Karpas-422 (cell line): ENCODE measurements around the gene NMT2. TPM values are rescaled to one million over a fixed set of nuclear protein-coding genes. Genes with fewer than 3 reads are reported as not detected.

Experiments
- DNase-seq: peaks from one replicate; pipeline ENCODE4 v3.0.0-alpha.2; 2015
- H2AFZ ChIP-seq: fragments of 200-600 bp; sonication (generic); 2 replicates; pipeline ENCODE4 v1.6.1; 2014; ENCODE audit warnings: antibody characterized with exemption, low read length, mixed read lengths
- H3K27ac ChIP-seq: fragments of 200-600 bp; sonication (generic); 2 replicates; pipeline ENCODE4 v1.5.1; 2014; ENCODE audit warnings: mild to moderate bottlenecking, low read length, moderate library complexity
- H3K27me3 ChIP-seq: fragments of 200-600 bp; sonication (generic); 2 replicates; pipeline ENCODE4 v1.6.1; 2014; ENCODE audit warnings: low read length, mixed read lengths
- H3K36me3 ChIP-seq: fragments of 200-600 bp; sonication (generic); 2 replicates; pipeline ENCODE4 v1.6.1; 2014; ENCODE audit warnings: low read length, mixed read lengths; ENCODE audit not compliant: insufficient read depth
- H3K4me1 ChIP-seq: fragments of 200-600 bp; sonication (generic); 2 replicates; pipeline ENCODE4 v1.6.1; 2014; ENCODE audit warnings: mild to moderate bottlenecking, low read length, mixed read lengths
- H3K4me2 ChIP-seq: fragments of 200-600 bp; sonication (generic); 2 replicates; pipeline ENCODE4 v1.6.1; 2014; ENCODE audit warnings: low read length, low read depth, mild to moderate bottlenecking; ENCODE audit not compliant: poor library complexity, severe bottlenecking
- H3K4me3 ChIP-seq: fragments of 200-600 bp; sonication (generic); 2 replicates; pipeline ENCODE4 v1.5.1; 2014; ENCODE audit warnings: mild to moderate bottlenecking, antibody characterized with exemption, low read length, mixed read lengths
- H3K79me2 ChIP-seq: fragments of 200-600 bp; sonication (generic); 2 replicates; pipeline ENCODE4 v1.6.1; 2014; ENCODE audit warnings: mild to moderate bottlenecking, low read length, mixed read lengths
- H3K9ac ChIP-seq: fragments of 200-600 bp; sonication (generic); 2 replicates; pipeline ENCODE4 v1.6.0; 2014; ENCODE audit warnings: low read length
- H3K9me2 ChIP-seq: fragments of 200-600 bp; sonication (generic), shearing (Covaris generic); replicated peaks from 2 replicates; pipeline ENCODE4 v1.6.0; 2014; ENCODE audit warnings: mild to moderate bottlenecking, low read length, moderate library complexity; ENCODE audit not compliant: insufficient read depth
- H3K9me3 ChIP-seq: fragments of 300-700, 200-600 bp; sonication (generic); 2 replicates; pipeline ENCODE4 v1.6.1; 2014; ENCODE audit warnings: low read length, mixed read lengths
- H4K20me1 ChIP-seq: fragments of 200-600 bp; sonication (generic); 2 replicates; pipeline ENCODE4 v1.6.1; 2014; ENCODE audit warnings: mild to moderate bottlenecking, antibody characterized with exemption, low read length, low read depth; ENCODE audit not compliant: insufficient read depth
- total RNA-seq: library from RNA; depleted of rRNA; stranded (reverse); fragments of >200 nt; shearing (Covaris generic); gene quantifications from 2 replicates; pipeline ENCODE4 v1.2.3, GENCODE V29; 2014; ENCODE audit warnings: low replicate concordance; rRNA removed

NMT2 gene
- 1.6 and 2.6 TPM in 2 replicates for total RNA-seq

DNA sequence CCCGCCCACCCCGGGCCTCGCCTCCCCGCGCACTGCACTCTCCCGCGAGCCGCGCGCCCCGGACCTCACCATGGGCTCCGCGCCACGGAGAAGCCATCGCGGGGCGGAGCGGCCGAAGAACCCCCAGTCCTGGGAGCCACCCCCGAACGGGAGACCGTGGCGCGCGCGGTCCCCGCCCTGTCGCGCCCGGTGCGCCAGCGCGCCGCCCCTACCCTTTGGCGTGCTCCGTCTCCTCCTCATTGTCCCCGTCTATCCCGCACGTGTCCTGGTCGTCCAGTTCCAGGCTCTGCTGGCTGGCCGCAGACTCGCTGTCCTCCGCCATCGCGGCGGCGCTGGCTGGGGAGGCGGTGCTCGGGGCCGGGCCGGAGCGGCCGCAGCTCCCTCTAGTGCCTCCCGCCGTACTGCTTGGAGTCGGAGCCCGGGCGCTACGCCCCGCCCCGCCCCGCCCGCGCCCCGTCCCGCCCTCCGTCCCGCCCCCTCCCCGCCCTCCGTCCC is at the start of gene NMT2:
TSS of gene NMT2 (minus strand) at position 403 of the 495 bp plus-strand sequence. CDS start at position 322, 81 bp downstream.
- Histone ChIP-seq H3K9ac (peak within 1 kb of the TSS; percentile 72), H3K27me3 (no peaks in the 10 kb centered on the region), H3K4me2 (peak within 1 kb of the TSS; percentile 70), H3K9me2 (no peaks in the 10 kb centered on the region), H3K9me3 (no peaks in the 10 kb centered on the region), H3K36me3 (no peaks in the 10 kb centered on the region), H3K27ac (no peak within 1 kb of the TSS), H2AFZ (peak within 1 kb of the TSS; percentile 90), H3K4me1 (peaks cover 15% of the 10 kb centered on the region), H4K20me1 (no peaks in the 10 kb centered on the region), H3K79me2 (no peaks in the 10 kb centered on the region), H3K4me3 (peak within 1 kb of the TSS; percentile 75)
- no peak for DNase-seq

DNA sequence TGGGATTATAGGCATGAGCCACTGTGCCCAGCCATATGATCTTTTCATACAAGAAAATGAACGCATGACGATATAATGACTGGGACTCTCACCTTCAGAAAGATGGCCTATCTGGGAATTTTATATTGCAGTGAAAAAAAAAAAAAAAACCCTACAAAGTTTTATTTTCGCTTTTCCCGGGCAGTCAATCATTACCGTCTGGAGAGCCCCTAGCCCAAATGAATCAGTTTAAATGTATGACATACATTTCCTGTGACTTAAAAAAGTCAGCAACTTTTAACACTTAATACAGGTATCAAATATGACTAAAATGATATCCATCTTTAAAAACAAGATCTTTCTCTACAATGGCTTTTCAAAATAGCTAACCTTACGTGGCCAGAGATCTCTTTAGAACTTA is 48.2 kb upstream of the NMT2 start:
- no peak overlapping the region for H2AFZ ChIP-seq

GRCh38 chr10:15214237-15214636 is 45.7 kb upstream of the NMT2 start:
- Histone ChIP-seq H3K9me2 (no peaks in the 10 kb centered on the region), H3K27ac (no peak overlapping the region), H3K79me2 (no peaks in the 10 kb centered on the region), H2AFZ (no peak overlapping the region), H3K36me3 (no peaks in the 10 kb centered on the region), H3K9me3 (no peaks in the 10 kb centered on the region), H3K27me3 (no peaks in the 10 kb centered on the region), H3K9ac (no peak overlapping the region), H3K4me1 (no peaks in the 10 kb centered on the region), H4K20me1 (no peaks in the 10 kb centered on the region), H3K4me2 (no peak overlapping the region), H3K4me3 (no peak overlapping the region)
- DNase-seq = no peak

More for the DNA sequence above, 48.2 kb upstream of the NMT2 start:
- H4K20me1 ChIP-seq = no peaks in the 10 kb centered on the region
- H3K9ac ChIP-seq = no peak overlapping the region
- H3K27me3 ChIP-seq = no peaks in the 10 kb centered on the region
- H3K4me3 ChIP-seq = no peak overlapping the region
- H3K36me3 ChIP-seq = no peaks in the 10 kb centered on the region
- DNase-seq = no peak
- H3K9me3 ChIP-seq = no peaks in the 10 kb centered on the region
- H3K4me2 ChIP-seq = no peak overlapping the region
- H3K27ac ChIP-seq = no peak overlapping the region
- no peaks in the 10 kb centered on the region for H3K79me2 ChIP-seq
- no peaks in the 10 kb centered on the region for H3K9me2 ChIP-seq
- no peaks in the 10 kb centered on the region for H3K4me1 ChIP-seq

GRCh38 chr10:15213461-15213861 is 45.0 kb upstream of the NMT2 start:
- no peaks in the 10 kb centered on the region for H3K9me2 ChIP-seq
- H4K20me1 ChIP-seq = no peaks in the 10 kb centered on the region
- no peak overlapping the region for H3K9ac ChIP-seq
- H3K27ac ChIP-seq = no peak overlapping the region
- no peaks in the 10 kb centered on the region for H3K27me3 ChIP-seq
- H3K36me3 ChIP-seq = no peaks in the 10 kb centered on the region
- H3K79me2 ChIP-seq = no peaks in the 10 kb centered on the region
- DNase-seq = no peak
- no peak overlapping the region for H2AFZ ChIP-seq
- no peaks in the 10 kb centered on the region for H3K4me1 ChIP-seq
- no peaks in the 10 kb centered on the region for H3K9me3 ChIP-seq
- no peak overlapping the region for H3K4me2 ChIP-seq
- no peak overlapping the region for H3K4me3 ChIP-seq

DNA sequence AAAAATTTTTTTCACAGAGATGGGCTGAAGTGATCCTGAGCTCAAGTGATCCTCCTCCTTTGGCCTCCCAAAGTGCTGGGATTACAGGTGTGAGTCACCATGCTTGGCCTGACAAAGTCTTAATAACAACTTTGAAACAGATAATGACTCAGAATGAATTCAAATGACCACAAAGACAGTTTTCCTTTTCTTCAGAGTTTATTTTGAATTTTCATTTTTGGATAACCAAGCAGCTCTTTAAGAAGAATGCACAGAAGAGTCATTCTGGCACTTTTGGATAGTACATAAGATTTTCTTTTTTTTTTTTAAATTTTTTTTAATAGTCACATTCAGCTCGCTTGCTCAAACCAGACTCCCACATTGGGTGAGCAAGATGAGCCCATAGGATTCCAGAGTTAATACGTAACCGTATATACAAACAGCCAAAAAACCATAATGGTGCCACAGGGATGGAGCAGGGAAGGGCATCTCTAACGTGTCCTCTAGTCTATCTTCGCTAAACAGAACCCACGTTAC is 43.0 kb upstream of the NMT2 start:
- no peaks in the 10 kb centered on the region for H3K9me3 ChIP-seq
- H3K79me2 ChIP-seq = no peaks in the 10 kb centered on the region
- no peaks in the 10 kb centered on the region for H3K9me2 ChIP-seq
- no peak overlapping the region for H3K4me2 ChIP-seq
- H3K27me3 ChIP-seq = no peaks in the 10 kb centered on the region
- H3K9ac ChIP-seq = no peak overlapping the region
- no peak overlapping the region for H2AFZ ChIP-seq
- no peak for DNase-seq
- H3K27ac ChIP-seq = no peak overlapping the region
- H3K4me1 ChIP-seq = no peaks in the 10 kb centered on the region
- H3K4me3 ChIP-seq = no peak overlapping the region
- H3K36me3 ChIP-seq = no peaks in the 10 kb centered on the region
- H4K20me1 ChIP-seq = no peaks in the 10 kb centered on the region

GRCh38 chr10:15210521-15210920 is 42.0 kb upstream of the NMT2 start:
- no peak overlapping the region for H3K4me2 ChIP-seq
- no peaks in the 10 kb centered on the region for H3K36me3 ChIP-seq
- H3K9me2 ChIP-seq = no peaks in the 10 kb centered on the region
- H3K4me1 ChIP-seq = no peaks in the 10 kb centered on the region
- H2AFZ ChIP-seq = no peak overlapping the region
- H3K4me3 ChIP-seq = no peak overlapping the region
- no peak overlapping the region for H3K27ac ChIP-seq
- no peak for DNase-seq
- H3K9ac ChIP-seq = no peak overlapping the region
- no peaks in the 10 kb centered on the region for H3K27me3 ChIP-seq
- H4K20me1 ChIP-seq = no peaks in the 10 kb centered on the region
- H3K79me2 ChIP-seq = no peaks in the 10 kb centered on the region
- H3K9me3 ChIP-seq = no peaks in the 10 kb centered on the region

DNA sequence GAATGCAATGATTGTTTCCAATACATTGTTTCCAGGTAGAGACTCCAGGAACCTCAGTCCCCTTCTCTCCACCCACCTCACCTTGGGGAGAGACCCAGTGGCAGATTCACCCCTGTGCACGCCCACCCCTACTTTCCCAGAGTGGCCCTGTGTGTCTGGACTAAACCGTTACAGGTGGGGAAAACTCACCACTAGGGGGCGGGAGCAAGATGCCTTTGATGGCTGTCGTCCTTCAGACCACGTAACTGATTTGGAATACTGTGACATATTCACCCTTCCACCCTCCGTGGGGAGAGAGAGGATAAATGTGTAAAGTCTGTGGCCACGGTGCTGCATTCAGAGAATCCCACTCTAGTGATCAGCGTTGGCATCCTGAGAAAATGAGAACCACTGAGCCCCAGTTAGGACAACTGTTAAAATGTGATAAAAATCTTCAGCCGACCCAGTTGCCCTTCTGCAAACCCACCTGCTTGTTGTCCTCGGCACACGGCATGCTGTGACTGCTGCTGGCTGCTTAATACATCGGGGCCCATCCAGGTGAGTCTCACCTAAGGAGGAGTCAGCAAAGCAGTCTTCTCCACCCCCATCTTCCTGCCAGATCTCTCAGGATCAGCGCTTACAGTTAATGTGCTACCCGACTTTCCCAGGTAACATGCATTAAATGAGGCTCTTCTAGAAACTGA is 41.5 kb upstream of the NMT2 start:
- Histone ChIP-seq H3K9ac (no peak overlapping the region), H3K27me3 (no peaks in the 10 kb centered on the region), H3K79me2 (no peaks in the 10 kb centered on the region), H3K9me2 (no peaks in the 10 kb centered on the region), H3K4me2 (no peak overlapping the region), H3K4me1 (no peaks in the 10 kb centered on the region), H3K36me3 (no peaks in the 10 kb centered on the region), H3K27ac (no peak overlapping the region), H3K9me3 (no peaks in the 10 kb centered on the region), H2AFZ (no peak overlapping the region), H4K20me1 (no peaks in the 10 kb centered on the region), H3K4me3 (no peak overlapping the region)
- DNase-seq = peak; percentile 88

- H4K20me1 ChIP-seq = no peaks in the 10 kb centered on the region
- no peak overlapping the region for H3K4me3 ChIP-seq
- no peaks in the 10 kb centered on the region for H3K27me3 ChIP-seq
- no peak for DNase-seq
- H2AFZ ChIP-seq = no peak overlapping the region
- no peak overlapping the region for H3K9ac ChIP-seq
- H3K4me1 ChIP-seq = no peaks in the 10 kb centered on the region
- no peaks in the 10 kb centered on the region for H3K79me2 ChIP-seq
- H3K27ac ChIP-seq = no peak overlapping the region
- no peaks in the 10 kb centered on the region for H3K36me3 ChIP-seq
- no peak overlapping the region for H3K4me2 ChIP-seq
- no peaks in the 10 kb centered on the region for H3K9me3 ChIP-seq
- H3K9me2 ChIP-seq = no peaks in the 10 kb centered on the region
These were observed 39.7 kb upstream of the NMT2 start for GRCh38 chr10:15208221-15208620.
